BJ (cell line): ENCODE data around the gene SMG7. TPM values are rescaled to one million over a fixed set of nuclear protein-coding genes. Genes with fewer than 3 reads are reported as not detected.

Experiments used
- CTCF ChIA-PET: fragments of 350-600 bp; formaldehyde crosslinking; extraction: SDS; loops from one replicate; lab custom pipeline; 2021; ENCODE audit warnings: antibody characterized with exemption, inconsistent platforms; lab: Yijun Ruan, JAX
- POLR2A ChIA-PET: fragments of 300-600 bp; sonication (Branson Sonifier 250); formaldehyde crosslinking; extraction: SDS; loops from one replicate; lab custom pipeline; 2021; ENCODE audit warnings: antibody characterized with exemption; lab: Charles Lee
- DNase-seq: peaks from one replicate; pipeline ENCODE4 v3.0.0-alpha.2; 2011; ENCODE audit warnings: low read depth
- H3K27me3 ChIP-seq: 2 replicates; pipeline ENCODE4 v1.6.0; 2011; ENCODE audit warnings: low read length; ENCODE audit not compliant: control insufficient read depth, insufficient read depth
- H3K36me3 ChIP-seq: 2 replicates; pipeline ENCODE4 v1.5.1; 2011; ENCODE audit warnings: low read length; ENCODE audit not compliant: control insufficient read depth, insufficient read depth
- H3K4me3 ChIP-seq: 2 replicates; pipeline ENCODE4 v1.5.1; 2011; ENCODE audit warnings: low read depth, mild to moderate bottlenecking, control low read depth, low read length
- CTCF ChIP-seq: IDR thresholded peaks from 2 replicates; pipeline ENCODE4 v1.5.1; 2011; ENCODE audit warnings: low read depth, mild to moderate bottlenecking, control low read depth, inconsistent platforms, low read length, moderate library complexity; ENCODE audit not compliant: insufficient read depth
- polyA plus RNA-seq: library from polyadenylated mRNA; depleted of rRNA; stranded (reverse); fragments of >200 nt; gene quantifications from 2 replicates; pipeline ENCODE4 v1.2.3, GENCODE V29; 2011

The SMG7 gene
- polyA plus RNA-seq, 1 experiment = 26.1 TPM

GRCh38 chr1:183582021-183582713 is 109.9 kb downstream of the SMG7 start:
- CTCF ChIA-PET = interaction anchor here (1.2 kb wide), 1 partner anchor 9 kb away, joined by 6 read pairs; no protein-coding TSS in a partner anchor
- TF ChIP-seq CTCF = no peak
- Histone ChIP-seq H3K27me3 (no peaks in the 10 kb centered on the region; the same call in 1 of the 2 replicates), H3K4me3 (no peak overlapping the region), H3K36me3 (no peaks in the 10 kb centered on the region)
- no peak for DNase-seq
- POLR2A ChIA-PET = no interaction called here

- Histone ChIP-seq H3K27me3 (no peaks in the 10 kb centered on the region), H3K36me3 (no peaks in the 10 kb centered on the region), H3K4me3 (no peak overlapping the region)
- POLR2A ChIA-PET = no interaction called here
- no peak for DNase-seq
- CTCF ChIA-PET = no interaction called here
- TF ChIP-seq CTCF = no peak
These were observed 111.2 kb downstream of the SMG7 start for GRCh38 chr1:183583466-183583865.

GRCh38 chr1:183584147-183584546 is 111.8 kb downstream of the SMG7 start:
- no peak for TF ChIP-seq CTCF
- ChIA-PET POLR2A (no interaction called here), CTCF (interaction anchor here (0.8 kb wide), 1 partner anchor 10 kb away, joined by 5 read pairs; no protein-coding TSS in a partner anchor)
- H3K27me3 ChIP-seq = no peaks in the 10 kb centered on the region
- H3K36me3 ChIP-seq = no peaks in the 10 kb centered on the region
- no peak overlapping the region for H3K4me3 ChIP-seq
- DNase-seq = no peak

- no peak for DNase-seq
- no peak for TF ChIP-seq CTCF
- POLR2A ChIA-PET = no interaction called here
- CTCF ChIA-PET = interaction anchor here (0.8 kb wide), 1 partner anchor 9 kb away, joined by 5 read pairs; no protein-coding TSS in a partner anchor
- H3K36me3 ChIP-seq = no peaks in the 10 kb centered on the region
- no peaks in the 10 kb centered on the region for H3K27me3 ChIP-seq
- no peak overlapping the region for H3K4me3 ChIP-seq
These were observed 112.7 kb downstream of the SMG7 start for GRCh38 chr1:183585038-183585437.

- H3K27me3 ChIP-seq = no peaks in the 10 kb centered on the region
- ChIA-PET POLR2A (no interaction called here), CTCF (no interaction called here)
- H3K4me3 ChIP-seq = no peak overlapping the region
- TF ChIP-seq CTCF = no peak
- no peaks in the 10 kb centered on the region for H3K36me3 ChIP-seq
- no peak for DNase-seq
These were observed 114.2 kb downstream of the SMG7 start for GRCh38 chr1:183586455-183586854.
